WTC11 (cell line): ENCODE data around the gene TSC22D3. TPM values are rescaled to one million over a fixed set of nuclear protein-coding genes. Genes with fewer than 3 reads are reported as not detected.

ENCODE experiments used
- ATAC-seq: fragments of 200-7000 bp; cut with Tn5 transposase; 2 replicates; pipeline ENCODE4 v1.10.0; 2021; ENCODE audit warnings: mild to moderate bottlenecking, moderate library complexity
- CTCF ChIA-PET: fragments of 300-600 bp; sonication (Branson Sonifier 250); formaldehyde crosslinking; loops from one replicate; lab custom pipeline; 2021; ENCODE audit warnings: antibody characterized with exemption; lab: Charles Lee
- POLR2A ChIA-PET: fragments of 350-600 bp; sonication (Branson Sonifier 250); formaldehyde crosslinking; loops from one replicate; lab custom pipeline; 2021; ENCODE audit warnings: antibody characterized with exemption; lab: Charles Lee
- DNase-seq: peaks from one replicate; pipeline ENCODE4 v3.0.0; 2021; ENCODE audit warnings: low spot score
- H3K27ac Mint-ChIP-seq: 2 replicates; pipeline ENCODE4 v1.8.0; 2021; ENCODE audit warnings: mixed read lengths
- H3K27me3 Mint-ChIP-seq: 2 replicates; pipeline ENCODE4 v1.8.0; 2021; ENCODE audit warnings: low read depth, mild to moderate bottlenecking, moderate library complexity, mixed read lengths
- H3K36me3 Mint-ChIP-seq: 2 replicates; pipeline ENCODE4 v1.8.0; 2021; ENCODE audit warnings: mixed read lengths
- H3K4me1 Mint-ChIP-seq: 2 replicates; pipeline ENCODE4 v1.8.0; 2022; ENCODE audit warnings: mixed read lengths
- H3K4me3 Mint-ChIP-seq: 2 replicates; pipeline ENCODE4 v1.8.0; 2021; ENCODE audit warnings: mild to moderate bottlenecking, moderate library complexity, mixed read lengths
- H3K9me3 Mint-ChIP-seq: 2 replicates; pipeline ENCODE4 v1.8.0; 2021; ENCODE audit warnings: mixed read lengths
- CDX4 ChIP-seq: fragments of 250-450 bp; sonication (Bioruptor Pico); IDR thresholded peaks from 2 replicates; pipeline ENCODE4 v1.9.0; 2021; ENCODE audit warnings: moderate library complexity, mild to moderate bottlenecking, inconsistent platforms, borderline replicate concordance
- CREM ChIP-seq: sonication (generic); formaldehyde crosslinking; IDR thresholded peaks from 2 replicates; pipeline ENCODE4 v1.8.1; 2022; ENCODE audit warnings: mild to moderate bottlenecking, missing genetic modification reagents, moderate library complexity
- E2F5 ChIP-seq: sonication (generic); formaldehyde crosslinking; IDR thresholded peaks from 2 replicates; pipeline ENCODE4 v1.8.1; 2022; ENCODE audit warnings: mild to moderate bottlenecking, moderate library complexity, missing genetic modification reagents
- ELF4 ChIP-seq: sonication (generic); formaldehyde crosslinking; IDR thresholded peaks from 2 replicates; pipeline ENCODE4 v1.8.1; 2022; ENCODE audit warnings: low read depth, mild to moderate bottlenecking, moderate library complexity, missing genetic modification reagents
- FOXP1 ChIP-seq: sonication (generic); formaldehyde crosslinking; IDR thresholded peaks from 2 replicates; pipeline ENCODE4 v1.8.0; 2022; ENCODE audit warnings: missing genetic modification reagents, mild to moderate bottlenecking, moderate library complexity, borderline replicate concordance
- IRF1 ChIP-seq: sonication (generic); formaldehyde crosslinking; IDR thresholded peaks from 2 replicates; pipeline ENCODE4 v1.8.0; 2023; ENCODE audit warnings: missing genetic modification reagents
- MAX ChIP-seq: sonication (generic); formaldehyde crosslinking; IDR thresholded peaks from 2 replicates; pipeline ENCODE4 v1.8.0; 2022; ENCODE audit warnings: mild to moderate bottlenecking, missing genetic modification reagents
- OVOL2 ChIP-seq: fragments of 250-450 bp; sonication (Bioruptor Pico); IDR thresholded peaks from 2 replicates; pipeline ENCODE4 v1.9.0; 2021; ENCODE audit warnings: mild to moderate bottlenecking, borderline replicate concordance
- PREB ChIP-seq: sonication (generic); formaldehyde crosslinking; IDR thresholded peaks from 2 replicates; pipeline ENCODE4 v1.8.1; 2022; ENCODE audit warnings: mild to moderate bottlenecking, missing genetic modification reagents, moderate library complexity, borderline replicate concordance
- RELA ChIP-seq: sonication (generic); formaldehyde crosslinking; IDR thresholded peaks from 2 replicates; pipeline ENCODE4 v1.8.1; 2022; ENCODE audit warnings: missing genetic modification reagents, mild to moderate bottlenecking, borderline replicate concordance
- SMAD4 ChIP-seq: sonication (generic); formaldehyde crosslinking; IDR thresholded peaks from 2 replicates; pipeline ENCODE4 v1.8.0; 2022; ENCODE audit warnings: mild to moderate bottlenecking, missing genetic modification reagents
- SOX15 ChIP-seq: fragments of 250-450 bp; sonication (Bioruptor Pico); IDR thresholded peaks from 2 replicates; pipeline ENCODE4 v1.9.0; 2021; ENCODE audit warnings: mild to moderate bottlenecking
- SP1 ChIP-seq: sonication (generic); formaldehyde crosslinking; conservative IDR thresholded peaks from 2 replicates; pipeline ENCODE4 v1.8.1; 2022; ENCODE audit warnings: missing genetic modification reagents
- STAT6 ChIP-seq: sonication (generic); formaldehyde crosslinking; conservative IDR thresholded peaks from 2 replicates; pipeline ENCODE4 v1.8.1; 2023; ENCODE audit warnings: mild to moderate bottlenecking, low read depth, missing genetic modification reagents, moderate library complexity
- TCF7 ChIP-seq: sonication (generic); formaldehyde crosslinking; IDR thresholded peaks from 2 replicates; pipeline ENCODE4 v1.8.0; 2022; ENCODE audit warnings: mild to moderate bottlenecking, low read depth, missing genetic modification reagents, moderate library complexity
- TEAD1 ChIP-seq: sonication (generic); formaldehyde crosslinking; IDR thresholded peaks from 2 replicates; pipeline ENCODE4 v1.8.0; 2022; ENCODE audit warnings: mild to moderate bottlenecking, missing genetic modification reagents
- USF2 ChIP-seq: sonication (generic); formaldehyde crosslinking; IDR thresholded peaks from 2 replicates; pipeline ENCODE4 v1.8.1; 2023; ENCODE audit warnings: mild to moderate bottlenecking, missing genetic modification reagents, moderate library complexity
- ZBTB21 ChIP-seq: sonication (generic); formaldehyde crosslinking; IDR thresholded peaks from 2 replicates; pipeline ENCODE4 v1.8.1; 2023; ENCODE audit warnings: mild to moderate bottlenecking, missing genetic modification reagents, borderline replicate concordance
- ZNF281 ChIP-seq: sonication (generic); formaldehyde crosslinking; IDR thresholded peaks from 2 replicates; pipeline ENCODE4 v1.8.0; 2023; ENCODE audit warnings: mild to moderate bottlenecking, missing genetic modification reagents
- ZSCAN18 ChIP-seq: fragments of 250-450 bp; sonication (Bioruptor Pico); IDR thresholded peaks from 2 replicates; pipeline ENCODE4 v2.1.2; 2022; ENCODE audit warnings: mild to moderate bottlenecking, moderate library complexity
- total RNA-seq: library from RNA; stranded (reverse); gene quantifications from 3 replicates; pipeline ENCODE4 v1.2.3, GENCODE V29; 2021

Gene TSC22D3
- total RNA-seq, 1 experiment from 2014 or later = 15.7 TPM

- TF ChIP-seq ZNF281 (CRISPR knock-in tag) (no peak), CREM (CRISPR knock-in tag) (no peak), PREB (no peak), ELF4 (CRISPR knock-in tag) (no peak), TEAD1 (no peak), ZBTB21 (CRISPR knock-in tag) (no peak), TCF7 (CRISPR knock-in tag) (no peak), STAT6 (CRISPR knock-in tag) (no peak), CDX4 (CRISPR knock-in tag) (no peak), SP1 (CRISPR knock-in tag) (no peak), SOX15 (no peak)
Observed at GRCh38 chrX:107753187-107753586, 22.4 kb downstream of the TSC22D3 start (continued).

GRCh38 chrX:107752714-107753113 is 22.9 kb downstream of the TSC22D3 start:
- CTCF ChIA-PET = interaction anchor here (0.8 to 2.0 kb wide), 4 partner anchors 23 to 93 kb away, joined by 3 to 4 read pairs (median 4); partner anchors contain the start of gene TSC22D3

More at GRCh38 chrX:107752714-107753113, 22.9 kb downstream of the TSC22D3 start:
- H3K4me1 Mint-ChIP-seq = peaks cover 33% of the 10 kb centered on the region
- no peak overlapping the region for H3K4me3 Mint-ChIP-seq
- no peaks in the 10 kb centered on the region for H3K9me3 Mint-ChIP-seq
- no peaks in the 10 kb centered on the region; the same call in 1 of the 2 replicates for H3K27me3 Mint-ChIP-seq
- ATAC-seq = no peak
- H3K36me3 Mint-ChIP-seq = no peaks in the 10 kb centered on the region
- POLR2A ChIA-PET = interaction anchor here (1.1 kb wide), 1 partner anchor 24 kb away, joined by 3 read pairs; the partner anchor contains the start of gene NCBP2L
- no peak overlapping the region for H3K27ac Mint-ChIP-seq
- no peak for TF ChIP-seq SP1 (CRISPR knock-in tag)
- TF ChIP-seq E2F5 (CRISPR knock-in tag) = no peak
- no peak for TF ChIP-seq RELA (CRISPR knock-in tag)
- TF ChIP-seq USF2 (CRISPR knock-in tag) = no peak
- no peak for TF ChIP-seq ZSCAN18 (CRISPR knock-in tag)
- TF ChIP-seq SMAD4 = no peak
- TF ChIP-seq IRF1 (CRISPR knock-in tag) = no peak
- no peak for TF ChIP-seq FOXP1 (CRISPR knock-in tag)
- TF ChIP-seq MAX = no peak
- no peak for TF ChIP-seq OVOL2 (CRISPR knock-in tag)
- TF ChIP-seq, all 79 proteins: peak for 0
- no peak for DNase-seq
